Kidney (tissue), 14 donors: Measurements from ENCODE around the gene PHYHD1. TPM values are rescaled to one million over a fixed set of nuclear protein-coding genes. Genes with fewer than 3 reads are reported as not detected.
A peak's percentile ranks its signal among the peaks of the same experiment; 100 is the strongest.

ENCODE experiments used
- DNase-seq, 5 donors: peaks; one replicate each; pipeline ENCODE4 v3.0.0-alpha.2; 2013 to 2020
- FAIRE-seq: peaks from 2 replicates; lab custom pipeline; 2012; peaks lifted over from hg19 to GRCh38; lab: Jason Lieb, UNC
- H3K27ac ChIP-seq, 2 donors: one replicate each; pipeline ENCODE4 v1.7.0; 2013; ENCODE audit warnings: low read depth in 2 of 2, low read length in 2 of 2, inconsistent platforms in 1 of 2
- H3K27me3 ChIP-seq: one replicate; pipeline ENCODE4 v1.7.1; 2013; ENCODE audit warnings: low read length, inconsistent platforms; ENCODE audit not compliant: control insufficient read depth, insufficient read depth
- H3K36me3 ChIP-seq, 3 donors: one replicate each; pipeline versions ENCODE4 v1.7.0 to v1.7.1; 2013; ENCODE audit warnings: low read length in 3 of 3, control low read depth in 1 of 3, inconsistent platforms in 1 of 3; ENCODE audit not compliant: insufficient read depth in 3 of 3, control insufficient read depth in 2 of 3
- H3K4me1 ChIP-seq, 3 donors: one replicate each; pipeline versions ENCODE4 v1.7.0 to v1.7.1; 2013; ENCODE audit warnings: low read length in 3 of 3, inconsistent platforms in 1 of 3, low read depth in 1 of 3; ENCODE audit not compliant: control insufficient read depth in 2 of 3, insufficient read depth in 2 of 3
- H3K4me3 ChIP-seq, 3 donors: one replicate each; pipeline versions ENCODE4 v1.7.0 to v1.8.1; 2013; ENCODE audit warnings: low read length in 3 of 3, control low read depth in 1 of 3, inconsistent platforms in 1 of 3
- H3K9ac ChIP-seq, 3 donors: one replicate each; pipeline versions ENCODE4 v1.7.0 to v1.7.1; 2013; ENCODE audit warnings: low read length in 3 of 3, control low read depth in 1 of 3, inconsistent platforms in 1 of 3
- H3K9me3 ChIP-seq, 3 donors: one replicate each; pipeline versions ENCODE4 v1.7.0 to v1.7.1; 2013; ENCODE audit warnings: low read length in 3 of 3, control low read depth in 1 of 3, inconsistent platforms in 1 of 3; ENCODE audit not compliant: control insufficient read depth in 2 of 3, insufficient read depth in 1 of 3
- intact Hi-C: fragments of 100-400 bp; cut with DNase I; formaldehyde crosslinking; loops from one replicate; pipeline ENCODE4 v1.11.1; 2022
- polyA plus RNA-seq: library from polyadenylated mRNA; stranded (reverse); fragments of 350-450 nt; fragmentation: Illumina TruSeq; extraction: RNeasy Lipid Tissue Mini Kit (QIAGEN cat#74804); gene quantifications from one replicate; pipeline ENCODE4 v1.2.3, GENCODE V29; 2014; ENCODE audit warnings: low read depth, low replicate concordance; ENCODE audit not compliant: insufficient read depth
- total RNA-seq: library from RNA; stranded (reverse); fragmentation: NEBNext Ultra II Directional; extraction: Animal tissue kit (Norgen Biotek cat#: 25700); gene quantifications from one replicate; pipeline ENCODE4 v1.2.1, GENCODE V29; 2021
- TF ChIP-seq, protein P1 (sequence below): IDR thresholded peaks from 3 replicates; pipeline ENCODE4 v1.5.1; 2012; ENCODE audit warnings: mild to moderate bottlenecking, moderate library complexity, borderline replicate concordance; ENCODE audit not compliant: insufficient read depth; ENCODE audit errors: extremely low read depth
- donor health status: control.
- donor health status: control.
- donor health status: control.
- donor health status: control.
- donor health status: control.
- donor health status: DM: yes; HTN: yes; CAD: no.
- donor health status: Normal renal cell carcinoma (clear cell type).

PHYHD1 gene
- total and polyA plus RNA-seq, 2 donors from 2014 or later, result 59.0 to 122 TPM

DNA sequence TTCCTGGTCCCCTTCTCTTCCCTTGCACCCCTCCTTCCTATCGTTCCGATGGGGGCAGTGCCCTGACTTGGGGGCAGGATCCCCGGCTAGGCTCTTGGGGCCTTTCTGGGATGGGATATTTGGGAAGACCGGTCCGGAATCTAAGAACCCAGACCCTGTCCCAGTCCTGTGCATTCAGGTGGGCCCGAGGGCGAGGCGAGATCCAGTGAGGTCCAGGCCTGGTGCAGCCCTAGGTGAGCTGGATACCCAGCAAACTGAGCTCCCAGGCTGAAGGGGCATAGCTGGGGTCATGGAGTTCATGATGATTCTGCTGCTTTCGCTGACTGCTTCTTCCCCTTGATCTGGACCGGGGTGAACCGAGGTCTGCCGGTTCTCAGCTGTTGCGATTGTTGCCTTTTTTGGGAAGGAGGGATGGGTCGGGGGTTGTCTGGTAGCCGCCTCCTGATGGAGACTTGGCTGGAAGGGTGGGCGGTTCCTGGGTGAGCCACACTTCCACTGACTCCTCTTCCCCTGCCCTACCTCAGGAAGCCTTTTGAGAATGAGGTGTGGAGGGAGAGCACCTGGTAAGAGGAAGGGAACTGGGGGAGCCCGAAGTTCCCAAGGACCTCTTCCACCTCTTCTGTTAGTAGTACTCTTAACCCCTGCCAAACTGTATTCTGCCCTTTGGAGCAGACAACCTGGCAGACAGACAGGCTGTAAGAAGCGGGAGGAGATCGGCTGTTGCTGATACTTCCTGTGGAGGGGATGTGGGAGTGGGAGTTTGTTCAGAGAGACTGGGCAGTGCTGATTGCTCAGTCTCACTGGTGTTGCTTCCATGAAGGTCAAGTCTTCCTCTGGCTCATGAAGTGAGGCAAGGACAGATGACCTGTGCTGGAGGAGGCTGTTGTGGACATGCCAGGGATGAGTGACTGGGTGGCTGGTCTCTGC is 37.8 kb upstream of the PHYHD1 start:
- H3K4me3 ChIP-seq, result peak overlapping the region; percentile 70 to 96 (median 82)
- no peaks in the 10 kb centered on the region for H3K9me3 ChIP-seq
- peaks cover 0 to 20% (median 15%) of the 10 kb centered on the region in 3 donors for H3K4me1 ChIP-seq
- peaks cover 0 to 9% (median 8%) of the 10 kb centered on the region in 3 donors for H3K36me3 ChIP-seq
- TF ChIP-seq, protein P1, sequence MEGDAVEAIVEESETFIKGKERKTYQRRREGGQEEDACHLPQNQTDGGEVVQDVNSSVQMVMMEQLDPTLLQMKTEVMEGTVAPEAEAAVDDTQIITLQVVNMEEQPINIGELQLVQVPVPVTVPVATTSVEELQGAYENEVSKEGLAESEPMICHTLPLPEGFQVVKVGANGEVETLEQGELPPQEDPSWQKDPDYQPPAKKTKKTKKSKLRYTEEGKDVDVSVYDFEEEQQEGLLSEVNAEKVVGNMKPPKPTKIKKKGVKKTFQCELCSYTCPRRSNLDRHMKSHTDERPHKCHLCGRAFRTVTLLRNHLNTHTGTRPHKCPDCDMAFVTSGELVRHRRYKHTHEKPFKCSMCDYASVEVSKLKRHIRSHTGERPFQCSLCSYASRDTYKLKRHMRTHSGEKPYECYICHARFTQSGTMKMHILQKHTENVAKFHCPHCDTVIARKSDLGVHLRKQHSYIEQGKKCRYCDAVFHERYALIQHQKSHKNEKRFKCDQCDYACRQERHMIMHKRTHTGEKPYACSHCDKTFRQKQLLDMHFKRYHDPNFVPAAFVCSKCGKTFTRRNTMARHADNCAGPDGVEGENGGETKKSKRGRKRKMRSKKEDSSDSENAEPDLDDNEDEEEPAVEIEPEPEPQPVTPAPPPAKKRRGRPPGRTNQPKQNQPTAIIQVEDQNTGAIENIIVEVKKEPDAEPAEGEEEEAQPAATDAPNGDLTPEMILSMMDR, result no peak
- FAIRE-seq, result no peak
- intact Hi-C loops, result no loop called here
- peak overlapping the region; percentile 17 to 95 (median 40) for H3K9ac ChIP-seq
- peak in 2 of 5 donors; percentile 56 to 65 for DNase-seq
- peak overlapping the region; percentile 88 to 89 for H3K27ac ChIP-seq
- H3K27me3 ChIP-seq, result no peaks in the 10 kb centered on the region

GRCh38 chr9:128884164-128884563 is 36.6 kb upstream of the PHYHD1 start:
- Histone ChIP-seq H3K27me3 (no peaks in the 10 kb centered on the region), H3K27ac (no peak overlapping the region), H3K9ac (peak overlapping the region in 1 of 3 donors; percentile 3), H3K36me3 (peaks cover 0 to 10% (median 9%) of the 10 kb centered on the region in 3 donors), H3K4me3 (no peak overlapping the region), H3K4me1 (peaks cover 0 to 24% (median 20%) of the 10 kb centered on the region in 3 donors), H3K9me3 (no peaks in the 10 kb centered on the region)
- TF ChIP-seq, protein P1, result no peak
- DNase-seq (no peak), FAIRE-seq (no peak)
- intact Hi-C loops, result no loop called here

DNA sequence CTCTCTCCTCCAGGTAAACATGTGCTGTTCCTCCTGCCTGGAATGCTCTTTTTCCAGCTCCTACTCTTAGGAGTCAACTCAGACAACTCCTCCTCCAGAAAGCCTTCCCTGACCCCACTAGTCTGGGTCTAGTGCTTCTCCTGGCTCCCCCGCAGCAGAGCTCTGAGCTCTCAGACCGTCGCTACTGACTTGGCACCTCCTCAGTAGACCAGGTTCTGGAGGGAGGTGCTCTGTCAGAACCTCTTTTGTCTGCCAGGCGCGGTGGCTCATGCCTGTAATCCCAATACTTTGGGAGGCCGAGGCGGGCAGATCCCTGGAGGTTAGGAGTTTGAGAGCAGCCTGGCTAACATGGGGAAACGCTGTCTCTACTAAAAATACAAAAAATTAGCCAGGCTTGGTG is 35.4 kb upstream of the PHYHD1 start:
- Histone ChIP-seq H3K4me3 (no peak overlapping the region), H3K4me1 (peaks cover 0 to 24% (median 10%) of the 10 kb centered on the region in 3 donors), H3K9ac (no peak overlapping the region), H3K27ac (no peak overlapping the region), H3K36me3 (peaks cover 0 to 10% (median 9%) of the 10 kb centered on the region in 3 donors), H3K27me3 (no peaks in the 10 kb centered on the region), H3K9me3 (no peaks in the 10 kb centered on the region)
- DNase-seq, result no peak
- FAIRE-seq, result no peak
- intact Hi-C loops, result no loop called here
- TF ChIP-seq, protein P1, result no peak
